Renal cortex interstitium (tissue), 15 donors: ENCODE measurements around the gene CACNG8. TPM values are rescaled to one million over a fixed set of nuclear protein-coding genes. Genes with fewer than 3 reads are reported as not detected.
"Not testable (repeated sequence)": the region's sequence is repeated elsewhere in the genome, so short reads cannot be mapped to it uniquely, and the experiment has no call there.

ENCODE experiments used
- DNase-seq, 11 donors: peaks; one replicate each; pipeline ENCODE4 v3.0.0-alpha.2; 2013; ENCODE audit warnings: low read depth in 9 of 11, low spot score in 4 of 11; ENCODE audit errors: extremely low read depth in 1 of 11
- long read RNA-seq, 16 experiments: transcript quantifications; one replicate each; lab custom pipeline, GENCODE V29; 2026
- polyA plus RNA-seq, 3 donors: library from polyadenylated mRNA; unstranded; fragments of 120-200 nt; gene quantifications; one replicate each; pipeline ENCODE4 v1.2.1, GENCODE V29; 2013; ENCODE audit not compliant: insufficient read length in 3 of 3

CACNG8 gene
- polyA plus RNA-seq: under 1 TPM; 0.20 to 0.51 (median 0.23) TPM
- long read RNA-seq, donor 1: 0 reads
- long read RNA-seq, donor 2: 0 reads
- long read RNA-seq, donor 3: 0 reads
- long read RNA-seq, donor 4: 0 reads
- long read RNA-seq, donor 5: 0 reads
- long read RNA-seq, donor 6: 0 reads
- long read RNA-seq, donor 7: 0 reads
- long read RNA-seq, donor 8: 0 reads
- long read RNA-seq, donor 9: 0 reads
- long read RNA-seq, donor 10: 0 reads
- long read RNA-seq, donor 11: 0 reads
- long read RNA-seq, donor 12: 0 reads
- long read RNA-seq, donor 13: 0 reads
- long read RNA-seq, donor 14: 0 reads
- long read RNA-seq, donor 15: 0 reads
- long read RNA-seq, donor 16: 0 reads

DNA sequence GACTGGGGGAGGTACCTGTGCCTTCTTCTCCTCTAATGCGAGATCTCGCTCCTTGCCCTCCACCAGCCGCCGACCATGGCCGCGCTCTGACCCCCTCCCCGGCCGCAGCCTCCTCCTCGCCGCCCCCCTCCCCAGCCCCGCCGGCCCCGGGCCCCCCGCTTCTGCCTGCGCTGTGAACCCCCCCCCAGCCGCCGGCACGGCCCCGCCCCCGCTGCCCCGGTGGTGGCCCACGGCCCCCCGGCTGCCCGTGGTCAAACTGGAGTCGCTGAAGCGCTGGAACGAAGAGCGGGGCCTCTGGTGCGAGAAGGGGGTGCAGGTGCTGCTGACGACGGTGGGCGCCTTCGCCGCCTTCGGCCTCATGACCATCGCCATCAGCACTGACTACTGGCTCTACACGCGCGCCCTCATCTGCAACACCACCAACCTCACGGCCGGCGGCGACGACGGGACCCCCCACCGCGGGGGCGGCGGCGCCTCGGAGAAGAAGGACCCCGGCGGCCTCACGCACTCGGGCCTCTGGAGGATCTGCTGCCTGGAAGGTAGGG lies at the start of gene CACNG8:
Gene CACNG8 (plus strand): TSS at position 51 of the 545 bp plus-strand sequence.
- no peak for DNase-seq

DNA sequence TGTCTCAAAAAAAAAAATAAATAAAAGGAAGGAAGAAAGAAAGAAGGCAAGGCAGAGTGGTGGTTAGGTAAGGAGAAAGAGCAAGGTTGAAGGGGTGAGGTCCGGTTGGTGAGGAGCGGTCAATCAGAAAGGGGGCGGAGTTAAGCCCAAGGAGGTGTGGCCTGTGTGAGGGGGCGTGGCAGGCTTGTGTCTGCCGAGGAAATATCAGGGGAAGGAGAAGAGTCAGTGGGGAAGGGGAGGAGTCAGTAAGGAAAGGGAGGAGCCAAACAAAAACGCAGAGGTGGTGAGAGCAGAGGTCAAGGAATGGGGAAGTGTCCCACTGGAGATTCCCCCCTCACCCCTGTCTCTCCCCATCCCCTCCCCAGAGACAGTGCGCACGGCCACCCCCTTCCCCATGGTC lies 47.7 kb upstream of the CACNG8 start:
- DNase-seq: no peak

GRCh38 chr19:53916004-53916403 lies 46.7 kb upstream of the CACNG8 start:
- DNase-seq: no peak

- no peak for DNase-seq
Observed at GRCh38 chr19:53917356-53917755, 45.4 kb upstream of the CACNG8 start.

- peak in 10 of 11 donors; percentile 50 to 84 (median 66) for DNase-seq
Observed at GRCh38 chr19:53927739-53928138, 35.0 kb upstream of the CACNG8 start.

DNA sequence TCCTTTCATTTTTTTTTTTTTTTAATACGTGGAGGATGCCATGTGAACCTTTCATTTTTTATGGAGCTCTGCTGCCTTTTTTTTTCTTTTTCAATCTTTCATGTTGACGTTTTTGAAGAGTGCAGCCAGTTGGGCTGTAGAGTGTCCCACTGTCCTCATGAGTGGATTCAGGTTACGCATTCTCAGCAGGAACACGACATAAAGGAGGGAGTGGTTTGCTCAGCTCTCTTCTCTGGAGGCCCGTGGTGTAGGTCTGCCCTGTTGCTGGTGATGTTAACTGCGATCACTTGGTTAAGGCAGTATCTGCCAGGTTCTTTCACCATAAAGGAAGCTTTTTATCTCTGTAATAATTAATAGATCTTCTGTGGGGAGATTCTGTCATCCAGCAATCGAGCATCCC lies 26.7 kb upstream of the CACNG8 start:
- no peak for DNase-seq

DNA sequence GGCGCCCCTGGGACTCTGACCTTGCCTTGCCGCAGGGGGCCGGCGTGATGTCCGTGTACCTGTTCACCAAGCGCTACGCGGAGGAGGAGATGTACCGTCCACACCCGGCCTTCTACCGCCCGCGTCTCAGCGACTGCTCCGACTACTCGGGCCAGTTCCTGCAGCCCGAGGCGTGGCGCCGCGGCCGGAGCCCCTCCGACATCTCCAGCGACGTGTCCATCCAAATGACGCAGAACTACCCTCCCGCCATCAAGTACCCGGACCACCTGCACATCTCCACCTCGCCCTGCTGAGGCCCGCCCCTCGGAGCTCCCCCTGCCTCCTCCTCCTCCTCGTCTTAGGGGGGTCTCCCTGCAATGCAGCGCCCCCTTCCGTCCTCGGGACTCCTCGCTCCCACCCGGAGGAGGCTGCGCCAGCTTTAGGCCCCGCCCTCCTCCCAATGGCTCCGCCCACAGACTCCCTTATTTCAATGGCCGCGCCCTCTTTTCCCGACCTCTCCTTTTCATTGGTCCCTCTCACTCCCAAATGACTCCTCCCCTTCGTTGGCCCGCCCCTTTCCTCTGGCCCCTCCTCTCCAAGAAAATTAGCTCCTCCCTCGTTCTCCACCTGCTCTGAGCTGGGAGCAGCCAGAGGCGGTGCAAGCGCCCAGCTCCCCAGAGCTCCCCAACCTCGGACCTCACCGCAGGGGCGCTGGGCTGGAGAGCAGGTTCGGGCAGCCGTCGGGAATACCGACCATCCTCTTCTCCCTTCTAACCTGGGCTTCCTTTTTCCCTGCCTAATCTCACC lies 20.5 kb upstream of the CACNG8 start:
- DNase-seq: no peak

- DNase-seq: no peak
Observed at GRCh38 chr19:53944416-53944815, 18.3 kb upstream of the CACNG8 start.

DNA sequence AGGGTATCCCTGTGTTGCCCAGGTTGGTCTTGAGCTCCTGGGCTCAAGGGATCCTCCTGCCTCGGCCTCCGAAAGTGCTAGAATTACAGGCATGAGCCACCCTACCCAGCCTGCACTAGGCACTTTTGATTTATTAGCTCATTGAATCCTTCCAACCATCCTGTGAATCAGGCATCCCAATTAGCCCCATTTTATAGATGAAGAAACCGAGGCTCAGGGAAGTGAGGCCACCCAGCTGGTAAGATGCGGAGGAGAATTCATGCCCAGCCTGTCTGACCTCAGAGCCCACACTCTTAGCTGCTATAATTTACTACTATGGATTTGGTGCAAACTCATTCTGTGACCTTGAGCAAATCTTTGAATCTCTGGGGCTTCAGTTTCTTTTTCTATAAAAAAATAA lies 17.8 kb upstream of the CACNG8 start:
- no peak for DNase-seq

DNA sequence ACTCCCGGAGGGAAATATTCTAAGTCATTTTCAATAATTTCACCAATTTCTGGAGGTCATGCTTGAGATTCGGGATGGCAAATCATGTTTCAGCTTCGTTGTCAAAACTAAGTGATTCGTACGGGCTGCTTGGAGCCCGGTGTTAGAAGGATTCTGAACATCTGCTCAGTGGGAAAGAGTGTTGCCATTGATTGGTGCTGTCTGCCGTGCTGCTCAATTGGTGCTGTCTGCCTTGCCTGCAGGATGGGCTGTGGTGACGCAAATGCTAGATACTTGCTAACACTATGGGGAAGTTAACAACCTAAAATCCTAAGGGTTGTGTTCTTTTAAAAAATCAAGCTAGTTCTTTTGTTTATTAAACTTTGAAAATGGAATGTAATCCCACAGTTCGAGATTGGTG lies 17.3 kb upstream of the CACNG8 start:
- no peak for DNase-seq

- DNase-seq: no peak
Observed at GRCh38 chr19:53945998-53946397, 16.7 kb upstream of the CACNG8 start.

DNA sequence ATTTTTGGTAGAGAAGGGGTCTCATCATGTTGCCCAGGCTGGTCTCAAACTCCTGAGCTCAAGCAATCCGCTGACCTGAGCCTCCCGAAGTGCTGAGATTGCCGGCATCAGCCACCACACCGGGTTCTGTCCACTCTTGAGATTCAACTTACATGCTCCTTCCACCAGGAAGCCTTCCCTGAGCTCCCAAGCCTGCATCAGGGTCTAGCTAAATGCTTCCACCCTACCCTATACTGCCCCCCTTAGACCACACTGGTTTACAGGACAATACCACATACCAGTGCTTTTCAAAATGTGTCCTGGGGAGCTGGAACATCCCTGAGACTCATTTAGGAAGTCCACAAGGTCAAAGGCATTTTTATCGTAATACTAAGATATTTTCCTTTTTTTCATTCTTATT lies 15.1 kb upstream of the CACNG8 start:
- DNase-seq: no peak

GRCh38 chr19:53948611-53949010 lies 14.1 kb upstream of the CACNG8 start:
- DNase-seq: not testable (repeated sequence)

GRCh38 chr19:53951436-53951835 lies 11.3 kb upstream of the CACNG8 start:
- DNase-seq: no peak

DNA sequence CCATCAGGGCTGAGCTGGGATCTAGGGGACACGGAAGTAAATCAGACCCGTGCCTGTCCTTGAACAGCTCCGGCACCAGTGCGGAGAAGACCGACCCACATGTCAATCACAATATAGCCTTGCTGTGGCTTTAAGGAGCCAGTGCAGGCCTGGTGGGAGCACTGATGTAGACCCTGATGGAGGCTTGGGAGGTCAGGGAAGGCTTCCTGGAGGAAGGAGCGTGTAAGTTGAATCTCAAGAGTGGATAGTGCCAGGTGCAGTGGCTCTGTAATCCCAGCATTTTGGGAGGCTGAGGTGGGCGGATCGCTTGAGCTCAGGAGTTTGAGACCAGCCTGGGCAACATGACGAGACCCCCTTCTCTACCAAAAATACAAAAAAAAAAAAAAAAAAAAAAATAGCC lies 10.8 kb upstream of the CACNG8 start:
- no peak for DNase-seq

GRCh38 chr19:53953383-53953782 lies 9.4 kb upstream of the CACNG8 start:
- DNase-seq: no peak

DNA sequence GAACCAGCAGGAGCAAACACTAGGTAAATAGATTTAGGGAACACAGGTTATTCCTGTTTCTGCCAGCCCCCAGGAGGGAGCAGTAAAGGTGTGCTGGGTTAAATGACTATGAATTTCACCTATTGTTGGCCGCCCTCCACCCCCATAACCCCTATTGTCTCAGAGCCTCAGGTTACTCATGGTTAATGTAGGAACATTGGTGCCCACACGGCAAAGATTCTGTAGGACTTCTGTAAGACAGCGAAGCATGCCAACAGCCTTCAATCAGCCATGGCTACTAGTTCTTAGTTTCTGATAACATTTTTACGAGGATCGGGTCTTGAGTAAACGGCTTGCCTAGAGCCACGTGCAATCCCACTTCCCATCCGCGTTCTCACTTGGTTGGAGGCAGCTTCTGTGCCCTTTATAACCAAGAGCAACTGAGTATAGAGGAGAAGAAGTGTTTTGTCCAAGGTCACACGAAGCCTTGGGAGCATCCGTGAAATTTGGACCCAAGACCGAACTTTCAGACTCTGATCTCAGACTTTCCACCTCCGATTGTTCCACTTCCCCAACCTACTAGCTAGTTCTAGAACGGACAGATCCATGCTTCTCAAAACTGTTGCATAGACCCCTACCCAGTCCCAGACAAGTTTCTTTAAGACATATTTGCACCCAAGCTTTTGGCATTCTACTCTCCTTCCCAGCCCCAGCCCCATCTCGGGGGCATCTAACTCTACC lies 5.1 kb upstream of the CACNG8 start:
- DNase-seq: no peak

- no peak for DNase-seq
Observed at GRCh38 chr19:53958168-53958571, 4.6 kb upstream of the CACNG8 start.

- no peak for DNase-seq
Observed at GRCh38 chr19:53958823-53959757, 3.6 kb upstream of the CACNG8 start.
